GM19239 (cell line): ENCODE measurements around the gene CMAS.
"Not testable (repeated sequence)": the region's sequence is repeated elsewhere in the genome, so short reads cannot be mapped to it uniquely, and the experiment has no call there.

Experiments used
- DNase-seq: peaks from one replicate; pipeline ENCODE4 v3.0.0; 2011; ENCODE audit warnings: low spot score; ENCODE audit not compliant: insufficient read length
- FAIRE-seq: peaks from 2 replicates; lab custom pipeline; 2011; peaks lifted over from hg19 to GRCh38; lab: Jason Lieb, UNC

Gene CMAS

DNA sequence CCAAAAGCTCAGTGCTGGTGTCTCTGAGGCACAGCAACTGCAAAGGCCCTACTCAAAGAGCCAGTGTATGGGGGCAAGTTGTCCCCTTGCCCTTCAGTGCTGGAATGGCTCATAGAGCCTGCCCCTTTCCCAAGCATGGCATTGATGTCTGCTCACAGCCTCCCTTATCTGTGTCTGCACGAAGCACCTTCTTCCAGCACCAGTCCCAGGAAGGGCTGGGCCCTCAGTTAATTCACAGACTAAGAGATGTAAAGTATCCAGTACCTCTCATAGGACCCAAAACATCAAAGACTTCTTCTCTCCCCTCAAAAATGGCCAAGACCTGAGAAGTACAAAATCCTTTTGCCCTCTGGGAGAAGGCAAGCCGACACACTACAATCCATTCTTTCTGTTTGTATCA is 1.6 kb upstream of the CMAS start:
- no peak for DNase-seq
- no peak for FAIRE-seq

DNA sequence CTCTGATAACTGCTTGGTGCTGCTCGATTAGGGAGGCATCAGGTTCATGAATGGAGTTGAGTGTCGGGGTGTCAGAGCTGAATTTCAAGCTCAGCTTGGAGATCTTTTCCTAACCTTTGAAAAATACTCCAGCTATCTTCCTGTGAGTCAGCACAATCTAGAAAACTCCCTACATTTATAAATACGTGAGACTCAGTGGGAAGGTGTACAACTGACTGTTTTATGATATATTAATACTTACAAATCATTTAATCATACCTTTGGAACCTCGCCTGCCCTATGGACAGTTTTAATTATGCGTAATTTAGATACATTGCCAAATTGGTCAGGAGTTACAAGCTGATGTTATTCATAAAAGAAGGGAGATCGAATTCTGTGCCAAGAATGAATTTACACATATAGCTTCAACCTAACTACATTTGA is 961 bp downstream of the CMAS start:
- FAIRE-seq (peak; percentile 28), DNase-seq (peak; percentile 19)

DNA sequence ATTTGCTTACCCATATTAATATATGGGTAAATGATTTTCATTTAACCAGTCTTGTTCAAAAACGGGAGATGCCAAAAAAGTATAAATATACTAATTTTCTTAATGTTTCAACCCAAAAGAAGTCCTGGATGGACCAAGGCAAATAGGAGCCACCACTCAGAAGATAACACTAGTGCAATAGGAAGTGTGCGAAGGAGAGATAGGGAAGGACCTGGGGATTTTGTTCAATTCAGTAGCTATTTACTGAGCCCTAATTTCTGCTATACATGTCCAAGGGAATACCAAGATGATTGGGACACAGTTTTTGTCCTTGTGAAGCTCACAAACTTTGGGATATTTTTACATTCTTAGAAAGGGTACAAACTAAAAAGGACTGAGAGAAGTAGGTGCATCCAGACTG is 1.5 kb downstream of the CMAS start:
- no peak for FAIRE-seq

DNA sequence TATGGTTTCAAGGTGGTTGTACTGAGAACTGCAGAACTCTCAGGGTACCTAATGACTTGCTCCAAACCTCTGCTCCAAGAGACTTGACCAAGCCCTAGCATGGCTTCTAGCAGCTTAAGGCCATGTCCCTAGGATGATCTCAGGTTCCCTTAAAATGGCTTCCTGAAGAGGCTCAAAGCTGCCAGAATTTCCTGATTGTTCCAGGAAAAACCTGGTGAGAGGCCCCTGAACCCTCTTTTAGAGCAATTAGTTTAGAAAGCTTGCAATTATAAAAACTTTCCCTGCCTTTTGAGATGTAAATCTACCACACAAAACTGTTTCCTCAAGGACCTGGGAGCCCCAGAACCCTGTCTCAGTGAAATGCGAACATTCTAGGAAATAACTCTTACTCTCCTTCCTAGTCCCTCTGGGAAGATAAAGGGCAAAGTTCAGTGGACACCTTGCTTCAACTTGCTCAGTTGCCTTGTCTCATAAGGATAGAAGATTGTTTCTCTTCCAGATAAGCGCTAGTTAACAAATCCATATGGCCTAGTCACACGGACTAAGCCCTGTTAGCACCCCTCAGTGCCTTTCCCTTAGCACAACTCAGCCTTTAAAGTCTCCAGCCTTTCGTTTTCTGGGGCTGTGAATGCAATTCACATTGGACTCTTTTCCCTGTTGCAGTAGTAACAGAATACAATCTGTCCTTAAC is 2.5 kb downstream of the CMAS start:
- FAIRE-seq (no peak), DNase-seq (no peak)

More for the DNA sequence above, 1.5 kb downstream of the CMAS start:
- no peak for DNase-seq

DNA sequence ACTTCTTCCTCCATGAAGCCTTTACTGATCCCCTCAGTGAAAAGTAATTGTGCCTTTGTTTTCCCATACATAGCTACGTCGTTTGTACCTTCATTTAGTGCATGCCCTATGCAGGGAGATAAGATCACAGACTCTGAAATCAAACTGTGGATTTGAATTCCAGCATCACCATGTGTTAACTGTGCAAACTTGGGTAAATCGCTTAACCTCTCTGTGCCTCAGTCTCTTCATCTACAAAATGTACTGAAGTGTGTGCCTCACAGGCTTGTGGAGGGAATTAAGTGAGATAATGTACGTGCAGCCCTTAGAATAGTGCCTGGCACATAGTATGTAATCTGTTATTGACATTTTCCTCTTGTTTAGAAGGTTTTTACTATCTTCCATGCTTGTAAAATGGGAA is 4.1 kb downstream of the CMAS start:
- FAIRE-seq (peak; percentile 35), DNase-seq (no peak)

DNA sequence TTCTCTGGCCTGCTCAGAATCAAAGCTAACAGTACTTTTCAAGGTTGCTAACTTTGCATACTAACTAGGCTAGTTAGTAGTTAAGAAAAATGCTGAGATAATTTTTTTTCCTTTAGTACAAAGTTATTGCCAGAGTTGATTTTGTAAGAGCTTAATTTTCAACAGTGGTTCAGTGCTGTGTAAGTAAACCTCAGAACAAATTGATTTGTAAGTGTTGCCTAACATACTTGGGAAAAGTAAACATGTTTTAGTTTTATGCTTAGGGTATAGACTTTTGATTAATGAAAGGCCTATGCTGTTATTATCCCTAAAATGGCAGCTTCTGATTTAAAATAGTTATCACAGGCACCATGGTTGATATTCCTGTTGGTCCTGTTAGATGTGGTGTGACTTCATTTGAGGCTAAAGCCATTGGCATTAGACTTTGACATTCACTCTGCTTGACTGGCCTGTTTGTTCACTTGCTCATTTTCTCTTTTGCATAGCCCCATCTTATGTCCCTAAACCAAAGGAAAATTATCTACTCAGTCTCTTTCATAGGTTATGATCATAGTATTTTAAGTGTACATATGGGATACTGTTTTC is 5.2 kb downstream of the CMAS start:
- DNase-seq, result no peak
- no peak for FAIRE-seq

DNA sequence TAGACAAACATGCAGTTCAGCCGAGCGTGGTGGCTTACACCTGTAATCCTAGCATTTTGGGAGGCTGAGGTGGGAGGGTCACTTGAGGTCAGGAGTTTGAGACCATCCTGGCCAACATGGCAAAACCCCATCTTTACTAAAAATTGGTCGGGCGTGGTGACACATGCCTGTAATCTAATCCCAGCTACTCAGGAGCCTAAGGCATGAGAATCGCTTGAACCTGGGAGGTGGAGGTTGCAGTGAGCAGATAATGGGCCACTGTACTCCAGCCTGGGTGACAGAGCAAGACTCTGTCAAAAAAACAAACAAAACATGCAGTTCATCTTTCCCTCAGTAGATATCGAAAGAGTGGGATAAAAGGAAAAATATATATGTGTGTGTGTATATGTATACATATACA is 7.0 kb downstream of the CMAS start:
- FAIRE-seq, DNase-seq: not testable (repeated sequence)

DNA sequence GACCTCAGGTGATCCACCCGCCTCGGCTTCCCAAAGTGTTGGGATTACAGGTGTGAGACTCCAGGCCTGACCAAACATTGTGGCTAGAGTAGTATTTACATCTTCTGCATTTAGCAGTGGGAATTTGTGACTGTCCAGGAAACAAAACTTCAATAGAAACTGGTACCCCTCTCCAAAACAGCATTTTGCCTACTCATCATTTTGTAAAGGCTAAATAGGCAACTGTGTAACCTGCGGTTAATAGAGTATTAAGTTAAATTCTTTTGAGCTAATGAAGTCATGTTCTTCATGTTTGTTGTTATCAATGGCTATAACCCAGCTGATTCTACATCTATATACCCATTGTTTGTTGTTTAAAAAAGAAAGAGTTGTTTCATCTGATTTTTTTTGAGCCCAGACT is 8.1 kb downstream of the CMAS start:
- no peak for FAIRE-seq

DNA sequence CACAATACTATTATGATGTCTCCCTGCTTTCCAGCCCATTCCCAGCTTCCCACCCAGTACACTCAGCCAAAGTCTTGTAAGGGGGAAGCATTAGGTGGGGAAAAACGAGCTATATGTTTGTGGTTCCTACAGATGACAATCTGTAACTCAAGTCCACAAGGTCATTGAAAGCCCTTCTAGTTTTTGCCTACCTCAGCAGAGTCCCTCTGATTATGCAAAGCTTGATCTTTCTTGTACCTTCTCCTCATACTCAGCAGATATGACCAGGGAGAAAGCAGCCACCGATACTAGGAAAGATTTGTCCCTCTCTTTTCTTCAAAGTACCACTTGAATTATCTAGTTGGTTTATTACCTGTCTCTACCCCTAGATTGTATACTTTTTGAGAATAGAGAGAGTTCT is 10.6 kb downstream of the CMAS start:
- FAIRE-seq, result no peak
- no peak for DNase-seq

More for the DNA sequence above, 8.1 kb downstream of the CMAS start:
- no peak for DNase-seq

DNA sequence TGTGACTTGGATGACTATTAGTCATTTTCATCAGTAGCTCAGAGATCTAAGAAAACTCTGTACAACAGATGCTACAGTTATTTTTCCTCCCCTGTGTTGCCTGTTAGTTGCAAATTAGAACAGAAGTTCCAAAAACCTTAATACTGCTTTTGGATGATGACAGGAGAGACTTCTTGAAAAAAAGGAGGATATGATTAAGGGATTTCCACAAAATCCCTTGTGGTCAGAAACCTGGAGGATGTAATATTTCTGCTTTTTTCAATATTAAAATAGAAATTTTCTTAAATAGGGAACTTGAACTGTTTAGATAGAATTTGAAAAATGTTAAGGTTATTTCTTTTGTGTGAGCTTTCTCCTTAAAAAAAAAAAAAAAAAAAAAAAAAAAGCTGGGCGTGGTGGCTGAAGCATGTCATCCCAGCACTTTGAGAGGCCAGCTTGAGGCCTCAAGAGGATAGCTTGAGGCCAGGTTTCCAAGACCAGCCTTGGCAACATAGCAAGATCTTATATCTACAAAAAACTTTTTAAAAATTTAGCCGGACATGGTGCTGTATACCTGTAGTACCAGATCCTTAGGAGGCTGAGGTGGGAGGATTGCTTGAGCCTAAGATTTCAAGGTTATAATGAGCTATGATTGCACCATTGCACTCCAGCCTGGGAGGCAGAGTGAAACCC is 14.1 kb downstream of the CMAS start:
- DNase-seq, result no peak
- FAIRE-seq, result no peak

DNA sequence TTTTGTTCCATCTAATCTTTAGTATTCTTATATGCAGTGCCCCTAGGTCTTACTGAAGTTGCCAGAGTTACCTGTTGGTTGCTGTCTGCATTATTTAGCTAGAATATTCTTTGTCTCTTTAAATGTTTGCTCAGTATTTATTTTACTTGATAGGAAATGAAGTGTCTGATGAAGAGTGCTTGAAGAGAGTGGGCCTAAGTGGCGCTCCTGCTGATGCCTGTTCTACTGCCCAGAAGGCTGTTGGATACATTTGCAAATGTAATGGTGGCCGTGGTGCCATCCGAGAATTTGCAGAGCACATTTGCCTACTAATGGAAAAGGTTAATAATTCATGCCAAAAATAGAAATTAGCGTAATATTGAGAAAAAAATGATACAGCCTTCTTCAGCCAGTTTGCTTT is 18.9 kb downstream of the CMAS start:
- no peak for FAIRE-seq
- no peak for DNase-seq

DNA sequence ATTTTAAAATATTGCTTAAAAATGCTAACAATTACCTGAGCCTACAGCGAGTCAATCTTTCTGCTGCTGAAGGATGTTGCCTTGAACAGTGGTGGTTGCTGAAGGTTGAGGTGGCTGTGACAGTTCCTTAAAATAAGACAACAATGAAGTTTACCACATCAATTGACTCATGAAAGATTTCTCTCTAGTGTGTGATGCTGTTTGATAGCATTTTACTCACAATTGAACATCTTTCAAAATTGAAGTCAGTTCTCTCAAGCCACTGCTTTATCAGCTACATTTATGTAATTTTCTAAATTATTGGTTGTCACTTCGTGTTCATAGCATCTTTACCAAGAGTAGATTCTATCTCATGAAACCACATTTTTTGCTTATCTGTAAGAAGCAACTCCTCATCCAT is 20.3 kb downstream of the CMAS start:
- FAIRE-seq (no peak), DNase-seq (no peak)

DNA sequence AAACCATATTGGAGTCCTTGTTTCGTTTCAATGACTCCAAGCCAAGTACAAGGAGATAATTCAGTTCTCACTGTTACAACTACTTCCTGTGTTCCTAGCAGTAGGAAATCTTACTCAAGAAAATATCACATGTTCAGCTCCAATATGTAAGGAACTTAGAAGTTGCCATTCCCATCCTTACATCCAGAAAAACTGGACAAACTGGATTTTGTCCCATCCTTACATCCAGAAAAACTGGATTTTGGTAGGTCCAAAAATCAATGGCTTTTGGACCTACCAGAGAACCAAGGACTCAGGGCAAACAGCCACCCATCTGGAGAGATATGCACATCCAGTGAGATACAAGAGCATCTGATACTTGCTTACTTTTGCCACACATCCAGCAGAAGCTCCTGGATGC is 23.8 kb downstream of the CMAS start:
- DNase-seq, result no peak
- no peak for FAIRE-seq

DNA sequence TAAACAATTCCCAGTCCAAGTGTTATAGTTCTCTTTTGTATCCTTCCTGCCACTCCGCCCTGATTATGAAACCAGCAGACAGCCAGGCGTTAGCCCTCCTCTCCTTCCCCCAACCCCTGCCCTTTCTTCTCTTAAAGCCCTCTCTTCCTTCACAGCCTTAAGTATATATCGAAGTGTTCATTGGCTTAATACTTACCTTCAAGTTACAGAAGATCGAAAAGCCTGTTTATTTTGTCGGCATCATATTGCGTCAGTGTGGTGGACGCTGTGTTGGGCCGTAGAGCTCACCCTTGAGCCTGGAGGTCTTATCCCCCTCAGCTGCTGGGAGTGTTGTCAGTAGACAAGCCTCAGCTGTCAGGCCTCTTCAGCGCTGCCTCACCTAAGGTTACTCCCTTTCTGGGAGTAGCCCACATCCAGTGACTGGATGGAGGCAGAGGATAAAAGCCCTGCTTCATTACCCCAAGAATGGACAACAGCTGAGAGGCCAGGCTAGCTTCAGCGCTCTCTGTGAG is 36.2 kb downstream of the CMAS start:
- FAIRE-seq, result no peak

DNA sequence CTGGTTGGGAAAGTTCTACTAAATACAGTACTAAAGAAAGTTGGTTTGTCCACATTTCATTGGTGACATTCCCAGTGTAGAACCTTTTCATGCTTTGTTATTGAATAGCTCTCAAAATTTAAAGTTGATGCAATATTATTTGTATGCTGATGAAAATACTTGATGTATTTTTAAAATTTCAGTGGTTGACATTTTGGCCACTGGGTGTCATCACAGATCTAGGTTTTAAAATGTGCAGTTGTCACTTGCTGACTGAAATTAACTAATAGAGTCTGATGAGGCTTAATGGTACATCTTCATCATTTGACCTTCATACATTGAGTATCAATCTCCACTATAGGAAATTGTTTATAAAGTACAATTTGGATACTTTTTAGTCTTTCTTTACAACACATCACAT is 37.1 kb downstream of the CMAS start:
- no peak for FAIRE-seq
- no peak for DNase-seq

More for the DNA sequence above, 36.2 kb downstream of the CMAS start:
- no peak for DNase-seq

DNA sequence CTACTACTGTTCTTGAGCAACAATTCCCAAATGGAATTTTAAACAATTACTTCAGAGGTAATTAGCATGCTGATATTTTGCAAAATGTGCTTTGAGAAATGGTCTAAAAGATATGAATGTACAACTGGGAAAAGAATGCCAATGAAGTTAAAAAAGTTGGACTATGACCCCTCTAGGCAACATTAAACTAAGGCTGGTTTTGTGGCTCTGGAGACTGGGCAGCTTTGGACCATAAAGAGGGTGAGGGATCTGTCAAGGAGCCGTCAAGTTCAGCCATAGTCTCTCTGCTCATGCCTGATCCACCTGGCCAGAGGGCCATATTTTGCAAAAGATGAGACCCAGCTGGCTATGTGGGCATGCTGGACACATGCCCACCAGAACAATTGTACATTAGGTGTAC is 38.8 kb downstream of the CMAS start:
- FAIRE-seq (no peak), DNase-seq (no peak)

DNA sequence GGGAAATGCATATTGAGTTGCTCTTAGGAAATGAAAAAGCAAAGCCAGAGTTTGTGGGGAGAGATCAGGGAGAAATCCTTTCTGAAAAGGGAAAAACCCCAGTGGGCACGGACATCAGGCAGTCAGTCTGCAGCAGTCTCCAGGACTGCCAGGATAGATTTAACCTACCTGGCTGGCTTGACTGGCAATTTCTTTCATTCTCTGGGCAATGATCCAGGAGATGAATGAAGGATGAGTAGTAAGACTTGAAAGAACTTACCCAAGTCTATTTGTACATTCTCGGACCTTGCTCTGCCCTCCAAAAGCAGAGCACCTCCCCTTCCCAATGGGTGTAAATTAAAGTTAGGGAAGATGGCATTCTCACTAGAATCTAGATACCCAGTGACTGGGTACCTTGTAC is 42.9 kb downstream of the CMAS start:
- DNase-seq, result no peak
- no peak for FAIRE-seq

DNA sequence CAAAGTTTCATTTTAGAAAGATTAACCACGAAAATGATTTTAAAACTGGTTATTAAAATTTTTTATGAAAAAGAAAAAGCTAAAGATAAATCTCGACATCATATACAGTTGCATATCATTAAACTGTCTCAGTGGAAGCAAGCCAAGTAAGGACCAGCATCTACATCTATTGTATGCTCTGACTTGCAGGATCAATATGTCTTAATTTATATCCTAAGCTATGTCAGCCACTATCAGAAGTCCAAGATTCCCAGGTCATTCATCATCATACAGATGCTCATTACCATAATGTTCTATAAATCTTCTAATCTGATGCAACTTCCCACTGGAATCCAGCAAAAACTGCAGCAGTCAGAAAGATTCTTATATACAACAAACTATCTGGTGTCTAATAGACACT is 43.5 kb downstream of the CMAS start:
- DNase-seq, result no peak
- FAIRE-seq, result no peak

DNA sequence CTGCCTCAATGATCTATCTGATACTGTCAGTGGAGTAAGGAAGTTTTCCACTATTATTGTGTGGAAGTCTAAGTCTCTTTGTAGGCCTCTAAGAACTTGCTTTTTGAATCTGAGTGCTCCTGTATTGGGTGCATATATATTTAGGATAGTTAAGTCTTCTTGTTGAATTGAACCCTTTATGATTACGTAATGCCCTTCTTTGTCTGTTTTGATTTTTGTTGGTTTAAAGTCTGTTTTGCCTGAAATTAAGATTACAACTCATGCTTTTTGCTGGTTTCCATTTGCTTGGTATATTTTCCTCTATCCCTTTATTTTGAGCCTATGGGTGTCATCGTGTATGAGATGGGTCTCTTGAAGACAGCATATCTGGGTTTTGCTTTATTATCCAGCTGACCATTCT is 53.0 kb downstream of the CMAS start:
- not testable (repeated sequence) for FAIRE-seq, DNase-seq

DNA sequence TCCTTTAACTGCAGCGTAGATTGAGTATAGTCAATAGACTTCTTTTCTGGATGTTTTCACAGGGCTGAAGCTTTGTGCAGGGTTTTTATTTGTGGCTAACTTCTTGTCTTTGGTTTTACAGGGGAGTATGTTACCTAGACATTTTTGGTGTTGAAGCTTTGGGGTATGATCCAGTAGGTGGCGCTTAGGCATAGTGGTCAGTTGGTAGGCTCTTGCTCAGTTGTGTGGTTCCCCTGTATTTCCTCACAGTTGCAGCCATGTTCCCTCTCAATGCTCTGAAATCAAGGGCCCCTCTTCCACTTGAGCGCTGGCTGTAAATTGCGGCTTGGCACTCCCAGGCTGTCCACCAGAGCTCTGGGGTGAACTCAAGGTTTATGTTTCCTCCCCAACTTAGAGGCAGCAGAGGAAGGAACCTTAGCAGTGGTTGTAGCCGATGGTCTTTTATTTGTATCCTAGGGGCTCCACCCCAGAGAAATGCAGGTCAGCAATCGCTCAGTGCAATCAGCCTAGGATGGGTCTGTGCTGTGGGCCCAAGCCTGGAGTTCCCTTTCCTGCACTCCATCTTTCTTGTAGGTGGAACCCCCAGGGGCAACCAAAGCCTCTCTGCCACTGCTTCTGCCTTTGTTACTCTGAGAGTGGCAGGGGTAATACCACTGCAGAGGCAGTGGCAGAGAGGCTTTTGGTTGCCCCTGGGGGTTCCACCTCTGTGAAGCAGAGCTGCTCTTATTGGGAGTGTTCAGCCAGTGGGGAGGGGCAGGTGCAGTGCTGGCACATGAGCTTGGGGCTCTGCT is 55.1 kb downstream of the CMAS start:
- DNase-seq, result no peak

More for the DNA sequence above, 55.1 kb downstream of the CMAS start:
- peak; percentile 83 for FAIRE-seq
